PFSK-1 (cell line): ENCODE data around the gene ITGA1.

Source experiments
- FOXP2 ChIP-seq: optimal IDR thresholded peaks from 2 replicates; pipeline ENCODE3; 2011; ENCODE audit warnings: borderline replicate concordance, control low read depth, inconsistent platforms; ENCODE audit not compliant: insufficient read depth; ENCODE audit errors: extremely low read length, extremely low read depth
- POLR2AphosphoS5 ChIP-seq: IDR thresholded peaks from 2 replicates; pipeline ENCODE4 v1.6.1; 2012; ENCODE audit warnings: low read depth, mild to moderate bottlenecking, control low read depth, low read length, moderate library complexity
- SIN3A ChIP-seq: IDR thresholded peaks from 2 replicates; pipeline ENCODE4 v1.6.1; 2012; ENCODE audit warnings: mild to moderate bottlenecking, low read length, moderate library complexity, borderline replicate concordance; ENCODE audit not compliant: insufficient read depth
- TAF1 ChIP-seq: IDR thresholded peaks from 2 replicates; pipeline ENCODE4 v1.6.1; 2012; ENCODE audit warnings: low read length, control low read depth, borderline replicate concordance; ENCODE audit not compliant: insufficient read depth
- TF ChIP-seq, protein P1 (sequence below), 2 experiments: IDR thresholded peaks; 2 replicates each; pipeline versions ENCODE4 v1.6.1 to v1.8.0; 2011 to 2012; ENCODE audit warnings: low read depth in 2 of 2, low read length in 2 of 2, control low read depth in 1 of 2, inconsistent platforms in 1 of 2, mild to moderate bottlenecking in 1 of 2, moderate library complexity in 1 of 2; ENCODE audit not compliant: insufficient read depth in 1 of 2

ITGA1 gene

GRCh38 chr5:52784737-52785136 is 3.0 kb upstream of the ITGA1 start:
- TF ChIP-seq FOXP2 (no peak), POLR2AphosphoS5 (no peak), SIN3A (no peak)

DNA sequence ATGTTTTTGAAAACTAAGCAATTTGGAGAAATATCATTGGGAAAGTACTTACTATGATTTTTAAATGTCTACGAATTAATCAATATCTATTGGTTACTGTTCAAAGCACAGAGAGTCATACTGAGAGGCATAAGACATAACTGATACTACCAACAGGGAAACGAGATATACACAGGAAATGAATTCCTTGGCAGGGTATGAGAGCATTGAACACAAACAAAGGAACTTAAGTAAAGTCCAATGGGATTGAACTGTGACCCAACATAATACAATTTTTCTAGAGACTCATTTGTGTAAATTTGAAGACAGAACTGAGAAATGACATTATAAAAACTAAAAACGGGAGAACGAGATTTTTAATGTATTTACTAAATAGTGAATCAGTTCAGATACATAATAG is 1.3 kb upstream of the ITGA1 start:
- TF ChIP-seq POLR2AphosphoS5 (no peak), FOXP2 (no peak), TAF1 (no peak), SIN3A (no peak)
- TF ChIP-seq, protein P1, sequence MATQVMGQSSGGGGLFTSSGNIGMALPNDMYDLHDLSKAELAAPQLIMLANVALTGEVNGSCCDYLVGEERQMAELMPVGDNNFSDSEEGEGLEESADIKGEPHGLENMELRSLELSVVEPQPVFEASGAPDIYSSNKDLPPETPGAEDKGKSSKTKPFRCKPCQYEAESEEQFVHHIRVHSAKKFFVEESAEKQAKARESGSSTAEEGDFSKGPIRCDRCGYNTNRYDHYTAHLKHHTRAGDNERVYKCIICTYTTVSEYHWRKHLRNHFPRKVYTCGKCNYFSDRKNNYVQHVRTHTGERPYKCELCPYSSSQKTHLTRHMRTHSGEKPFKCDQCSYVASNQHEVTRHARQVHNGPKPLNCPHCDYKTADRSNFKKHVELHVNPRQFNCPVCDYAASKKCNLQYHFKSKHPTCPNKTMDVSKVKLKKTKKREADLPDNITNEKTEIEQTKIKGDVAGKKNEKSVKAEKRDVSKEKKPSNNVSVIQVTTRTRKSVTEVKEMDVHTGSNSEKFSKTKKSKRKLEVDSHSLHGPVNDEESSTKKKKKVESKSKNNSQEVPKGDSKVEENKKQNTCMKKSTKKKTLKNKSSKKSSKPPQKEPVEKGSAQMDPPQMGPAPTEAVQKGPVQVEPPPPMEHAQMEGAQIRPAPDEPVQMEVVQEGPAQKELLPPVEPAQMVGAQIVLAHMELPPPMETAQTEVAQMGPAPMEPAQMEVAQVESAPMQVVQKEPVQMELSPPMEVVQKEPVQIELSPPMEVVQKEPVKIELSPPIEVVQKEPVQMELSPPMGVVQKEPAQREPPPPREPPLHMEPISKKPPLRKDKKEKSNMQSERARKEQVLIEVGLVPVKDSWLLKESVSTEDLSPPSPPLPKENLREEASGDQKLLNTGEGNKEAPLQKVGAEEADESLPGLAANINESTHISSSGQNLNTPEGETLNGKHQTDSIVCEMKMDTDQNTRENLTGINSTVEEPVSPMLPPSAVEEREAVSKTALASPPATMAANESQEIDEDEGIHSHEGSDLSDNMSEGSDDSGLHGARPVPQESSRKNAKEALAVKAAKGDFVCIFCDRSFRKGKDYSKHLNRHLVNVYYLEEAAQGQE (IDR thresholded peaks at IDR 0.05; ENCODE audit: insufficient read depth in 1 of 2, low read depth in 2 of 2, low read length in 2 of 2) = no peak

DNA sequence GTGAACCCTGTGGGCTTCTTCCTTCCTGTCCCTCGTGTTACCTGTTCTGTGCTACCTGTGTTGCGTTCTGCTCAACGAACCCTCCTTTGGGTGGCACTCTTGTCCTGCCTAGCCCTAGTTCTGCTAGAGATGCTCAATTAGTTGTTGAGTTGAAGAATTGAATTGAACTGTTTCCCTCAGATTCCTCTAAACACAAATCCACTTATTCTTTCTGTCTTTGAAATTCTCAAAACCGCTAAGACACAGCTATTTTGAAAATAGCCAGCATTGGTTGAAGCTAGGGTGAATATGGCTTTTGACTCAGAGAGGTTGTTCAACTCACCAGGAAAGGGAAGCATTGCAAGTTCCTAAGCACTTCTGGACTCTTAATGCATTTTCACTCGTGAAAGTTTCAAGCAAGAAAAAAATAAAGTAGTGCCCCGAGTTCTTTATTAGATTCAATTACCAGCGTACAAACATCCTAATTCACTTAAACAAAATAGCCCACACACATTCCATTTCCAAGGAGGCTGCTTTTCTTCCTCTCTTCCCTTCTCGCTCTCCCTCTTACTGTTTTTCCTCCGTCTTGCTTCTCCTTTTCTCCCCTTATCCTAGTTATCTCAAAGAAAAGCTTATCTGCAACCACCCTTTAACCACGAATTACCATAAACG is 642 bp upstream of the ITGA1 start:
- TF ChIP-seq TAF1 (no peak), SIN3A (no peak), FOXP2 (no peak), POLR2AphosphoS5 (no peak)
- TF ChIP-seq, protein P1 (IDR thresholded peaks at IDR 0.05; ENCODE audit: insufficient read depth in 1 of 2, low read depth in 2 of 2, low read length in 2 of 2) = no peak

DNA sequence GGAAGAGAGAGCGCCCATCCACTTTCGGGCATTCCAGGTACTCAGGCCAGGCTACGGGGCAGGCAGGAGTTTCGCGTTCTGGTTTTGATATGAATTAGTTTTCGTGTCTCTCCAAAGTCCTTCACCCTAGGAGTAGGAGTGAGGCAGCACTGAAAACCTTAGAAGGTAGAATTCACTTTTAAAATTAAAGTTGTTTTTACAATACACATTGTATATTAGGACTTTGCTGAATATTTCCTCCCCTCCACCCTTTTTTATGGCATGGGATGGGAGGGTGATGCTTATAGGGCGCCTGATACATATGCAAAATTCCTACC is 747 bp downstream of the ITGA1 start:
- no peak for TF ChIP-seq FOXP2
- TF ChIP-seq SIN3A = no peak
- TF ChIP-seq, protein P1 (IDR thresholded peaks at IDR 0.05; ENCODE audit: insufficient read depth in 1 of 2, low read depth in 2 of 2, low read length in 2 of 2) = no peak
- TF ChIP-seq TAF1 = no peak
- TF ChIP-seq POLR2AphosphoS5 = no peak

GRCh38 chr5:52789378-52789777 is 1.7 kb downstream of the ITGA1 start:
- TF ChIP-seq TAF1 = no peak
- TF ChIP-seq FOXP2 = no peak
- no peak for TF ChIP-seq SIN3A
- TF ChIP-seq POLR2AphosphoS5 = no peak
- TF ChIP-seq, protein P1 (IDR thresholded peaks at IDR 0.05; ENCODE audit: insufficient read depth in 1 of 2, low read depth in 2 of 2, low read length in 2 of 2) = no peak
